ENCODE data around the gene AKR1B1.
A peak's percentile ranks its signal among the peaks of the same experiment; 100 is the strongest.

The AKR1B1 gene

GRCh38 chr7:134443396-134444070 is 15.4 kb downstream of the AKR1B1 start:
- DNase-seq, result no peak

GRCh38 chr7:134442441-134443220 is 16.3 kb downstream of the AKR1B1 start:
- no peak for DNase-seq

DNA sequence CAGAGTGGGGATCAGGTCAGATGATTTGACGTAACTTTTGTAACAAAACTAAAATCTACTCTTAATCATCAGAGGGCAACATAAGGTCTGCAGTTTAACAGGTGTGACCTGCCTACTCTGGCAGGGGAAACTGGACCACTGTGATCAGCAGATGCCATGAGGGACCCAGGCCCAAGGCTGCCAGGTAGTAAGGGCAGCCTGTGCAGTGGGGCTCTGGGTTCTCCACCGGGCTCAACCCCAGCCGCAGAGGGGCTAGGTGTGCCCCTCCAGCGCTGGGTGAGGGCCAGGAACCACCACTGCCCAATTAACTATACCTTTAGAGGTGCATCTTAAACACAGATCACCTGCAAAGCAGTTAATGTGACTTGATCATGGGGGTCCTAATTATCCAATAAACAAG is 17.6 kb downstream of the AKR1B1 start:
- no peak for DNase-seq

GRCh38 chr7:134440476-134440875 is 18.4 kb downstream of the AKR1B1 start:
- DNase-seq, result no peak

- no peak for DNase-seq
Observed at GRCh38 chr7:134440067-134440466, 18.8 kb downstream of the AKR1B1 start.

- DNase-seq, result no peak
Observed at GRCh38 chr7:134438946-134439345, 20.0 kb downstream of the AKR1B1 start.

DNA sequence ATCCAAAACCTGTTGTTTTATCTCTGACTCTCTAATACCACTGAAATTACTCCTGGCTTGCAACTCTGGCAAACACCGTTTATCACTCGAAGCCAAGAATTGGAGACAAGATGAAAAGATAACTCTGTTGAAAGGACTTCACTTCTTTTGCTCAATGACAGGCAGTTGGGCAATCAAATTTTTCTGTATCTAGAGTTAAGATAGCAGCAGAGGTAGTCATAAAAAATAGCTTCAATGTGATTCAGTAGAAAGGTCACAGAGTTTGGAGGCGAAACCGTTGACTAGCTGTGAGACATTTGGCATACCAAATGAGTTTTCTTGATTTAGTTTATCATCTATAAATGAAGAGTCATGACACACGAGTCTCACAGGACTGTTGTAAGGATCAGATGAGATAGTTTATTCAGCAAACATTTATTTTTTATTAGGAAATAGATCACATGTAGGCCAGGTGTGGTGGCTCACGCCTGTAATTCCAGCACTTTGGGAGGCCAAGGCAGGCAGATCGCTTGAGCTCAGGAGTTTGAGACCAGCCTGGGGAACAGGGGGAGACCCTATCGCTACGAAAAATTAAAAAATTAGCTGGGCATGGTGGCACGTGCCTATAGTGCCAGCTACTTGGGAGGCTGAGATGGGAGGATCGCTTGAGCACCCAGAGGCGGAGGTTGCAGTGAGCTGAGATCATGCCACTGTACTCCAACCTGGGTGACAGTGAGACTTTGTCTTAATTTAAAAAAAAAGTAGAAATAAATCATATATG is 23.6 kb downstream of the AKR1B1 start:
- no peak for DNase-seq

- no peak for DNase-seq
Observed at GRCh38 chr7:134434701-134435100, 24.2 kb downstream of the AKR1B1 start.

DNA sequence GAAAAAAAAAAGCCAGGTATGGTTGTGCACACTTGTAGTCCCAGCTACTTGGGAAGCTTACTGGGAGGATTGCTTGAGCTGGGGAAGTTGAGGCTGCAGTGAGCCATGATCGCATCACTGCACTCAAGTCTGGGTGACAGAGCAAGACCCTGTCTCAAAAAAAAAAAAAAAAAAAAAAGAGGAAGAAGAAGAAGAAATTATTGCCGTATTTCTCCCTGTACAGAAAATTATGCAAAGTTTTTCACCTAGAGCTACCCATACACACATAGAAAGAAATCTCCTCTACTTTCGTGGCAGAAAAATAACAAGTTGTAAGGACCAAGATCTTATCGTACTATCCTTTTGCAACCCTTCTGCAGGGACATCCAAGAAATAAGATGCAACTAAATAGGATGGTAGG is 25.5 kb downstream of the AKR1B1 start:
- DNase-seq, result no peak

- peak; percentile 59 for DNase-seq
Observed at GRCh38 chr7:134432296-134433152, 26.4 kb downstream of the AKR1B1 start.

- DNase-seq, result no peak
Observed at GRCh38 chr7:134431815-134432214, 27.1 kb downstream of the AKR1B1 start.

GRCh38 chr7:134429481-134429880 is 29.4 kb downstream of the AKR1B1 start:
- DNase-seq, result no peak

DNA sequence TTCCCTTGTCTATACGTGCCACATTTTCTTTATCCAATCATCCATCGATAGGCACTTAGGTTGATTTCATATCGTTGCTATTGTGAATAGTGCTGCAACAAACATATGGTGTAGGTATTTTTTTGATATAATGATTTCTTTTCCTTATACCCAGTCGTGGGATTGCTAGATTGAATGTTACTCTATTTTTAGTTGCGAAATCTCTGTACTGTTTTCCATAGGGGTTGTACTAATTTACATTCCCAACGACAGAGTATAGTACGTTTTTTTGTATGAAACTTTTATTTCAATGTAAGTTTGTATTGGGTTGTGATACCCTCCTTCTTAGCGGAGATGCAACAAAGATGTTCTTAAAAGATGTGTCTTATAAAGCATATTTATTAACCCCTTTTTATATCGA is 30.0 kb downstream of the AKR1B1 start:
- DNase-seq, result no peak

- no peak for DNase-seq
Observed at GRCh38 chr7:134427896-134428295, 31.0 kb downstream of the AKR1B1 start.

- DNase-seq, result no peak
Observed at GRCh38 chr7:134425777-134426176, 33.1 kb downstream of the AKR1B1 start.

- no peak for DNase-seq
Observed at GRCh38 chr7:134422638-134423037, 36.3 kb downstream of the AKR1B1 start.

DNA sequence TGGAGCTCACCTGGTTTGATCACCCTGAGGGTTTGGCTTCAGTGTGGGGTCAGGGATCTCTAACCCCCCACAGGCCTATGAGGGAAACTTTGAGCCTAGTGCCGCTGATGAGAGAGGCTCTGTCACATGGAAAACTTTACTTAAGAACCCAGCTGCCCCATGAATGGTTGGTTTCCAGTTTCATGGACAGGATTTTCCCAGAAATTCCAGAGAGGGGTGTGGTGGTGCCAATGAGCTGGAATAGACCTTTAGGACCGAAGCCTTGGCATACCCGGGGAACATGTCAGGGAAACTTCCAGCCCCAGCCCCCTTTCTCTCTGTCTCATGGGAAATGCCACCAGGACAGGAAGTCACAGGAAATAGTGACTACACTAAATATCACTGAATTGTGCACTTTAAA is 36.9 kb downstream of the AKR1B1 start:
- no peak for DNase-seq

DNA sequence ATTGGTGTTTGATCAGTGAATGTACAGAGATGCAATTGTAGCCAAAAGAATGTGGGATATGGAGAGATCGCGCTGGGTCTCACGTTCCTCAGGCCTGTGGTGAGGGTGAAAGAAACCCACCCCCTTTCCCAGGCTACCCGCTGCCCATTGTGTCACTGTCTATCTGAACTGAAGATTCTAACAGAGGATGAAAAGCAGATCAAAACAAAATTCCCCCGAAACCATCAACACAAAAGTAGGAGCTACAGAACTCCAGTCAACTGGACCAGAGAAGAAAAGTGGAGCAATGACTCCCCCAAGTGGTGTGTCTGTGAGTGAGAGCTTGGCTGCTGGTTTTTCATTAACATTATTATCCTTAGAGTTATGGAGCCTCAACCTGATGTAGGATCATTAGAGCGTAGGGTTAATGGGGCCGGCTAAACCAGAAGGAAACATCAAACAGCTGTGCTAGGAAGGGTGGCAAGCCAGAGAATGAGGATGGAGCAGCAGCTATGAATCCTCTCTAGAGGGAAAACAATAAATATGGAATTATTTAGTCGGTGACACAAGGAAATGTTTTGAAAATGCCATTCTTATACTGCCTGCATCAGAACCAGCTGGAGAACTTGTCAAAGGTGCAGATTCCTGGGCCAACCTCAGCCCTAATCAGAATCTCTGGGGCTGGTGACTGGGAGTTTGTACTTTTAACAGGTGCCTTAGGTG is 38.3 kb downstream of the AKR1B1 start:
- DNase-seq, result no peak

DNA sequence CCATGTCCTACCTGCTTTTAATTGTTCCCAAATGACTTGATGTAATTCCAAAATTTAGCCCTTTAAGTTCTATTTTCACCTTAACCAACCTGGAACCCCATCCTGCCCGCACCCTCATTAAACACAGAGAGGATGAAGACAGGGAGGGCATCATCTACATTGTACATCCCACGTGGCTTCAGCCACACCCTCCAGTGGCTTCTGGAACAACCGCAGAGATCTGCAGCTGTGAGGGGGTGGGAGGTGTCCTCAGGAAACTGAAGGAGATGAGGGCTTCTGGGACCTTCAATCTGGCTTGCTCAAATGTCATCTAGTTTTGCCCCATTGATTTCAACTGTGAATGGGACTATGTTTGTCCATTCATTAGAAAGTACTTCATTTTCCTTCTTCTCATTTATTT is 39.0 kb downstream of the AKR1B1 start:
- no peak for DNase-seq

- DNase-seq, result no peak
Observed at GRCh38 chr7:134419085-134419484, 39.8 kb downstream of the AKR1B1 start.

DNA sequence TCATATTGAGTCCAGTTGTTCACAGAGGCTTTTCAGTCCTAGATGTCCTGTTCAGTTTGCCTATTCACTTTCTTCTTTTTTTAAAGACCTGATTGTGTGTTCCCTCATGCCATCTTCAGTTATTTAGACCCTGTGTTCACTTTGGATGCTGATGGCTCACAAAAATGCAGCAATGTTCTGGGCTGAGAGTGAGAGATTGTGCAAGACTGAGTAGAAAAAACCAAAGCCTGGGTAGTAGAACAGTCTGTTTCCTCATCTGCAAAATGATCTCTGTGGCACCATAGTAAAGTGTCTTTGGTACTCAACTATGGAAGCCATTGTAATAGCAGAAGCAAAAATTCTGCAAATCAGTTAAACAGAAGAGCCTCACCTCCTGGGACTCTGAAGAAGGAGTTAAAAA is 43.2 kb downstream of the AKR1B1 start:
- no peak for DNase-seq

DNA sequence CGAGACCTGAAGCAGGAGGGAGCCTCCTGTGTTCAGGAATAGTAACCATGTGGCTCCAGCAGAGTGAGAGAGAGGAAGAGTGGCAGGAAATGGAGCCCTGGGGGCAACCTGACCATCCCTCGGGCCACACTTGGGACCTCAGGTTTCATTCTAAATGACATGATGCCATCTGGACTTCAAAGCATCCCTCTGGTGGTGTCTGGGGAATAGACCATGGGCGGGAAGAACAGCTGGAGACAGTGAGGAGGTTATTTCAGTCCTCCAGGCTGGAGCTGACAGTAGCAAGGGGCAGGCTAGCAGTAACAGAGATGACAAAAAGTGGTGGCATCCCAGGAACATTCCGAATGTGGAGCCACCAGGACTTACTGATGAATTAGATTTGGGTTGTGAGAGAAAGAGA is 44.8 kb downstream of the AKR1B1 start:
- no peak for DNase-seq

All from stimulated activated CD4-positive, alpha-beta T cell treated with anti-CD3 and anti-CD28 coated beads, Interleukin-12 subunit alpha, Interleukin-12 subunit beta, amount 100 ng/mL, for 4 hours (primary cell).